D341Med (cell line): ENCODE measurements around the gene PPFIA2.

Experiments used
- DNase-seq: peaks from one replicate; pipeline ENCODE4 v3.0.0; 2012; ENCODE audit warnings: low spot score

PPFIA2 gene

DNA sequence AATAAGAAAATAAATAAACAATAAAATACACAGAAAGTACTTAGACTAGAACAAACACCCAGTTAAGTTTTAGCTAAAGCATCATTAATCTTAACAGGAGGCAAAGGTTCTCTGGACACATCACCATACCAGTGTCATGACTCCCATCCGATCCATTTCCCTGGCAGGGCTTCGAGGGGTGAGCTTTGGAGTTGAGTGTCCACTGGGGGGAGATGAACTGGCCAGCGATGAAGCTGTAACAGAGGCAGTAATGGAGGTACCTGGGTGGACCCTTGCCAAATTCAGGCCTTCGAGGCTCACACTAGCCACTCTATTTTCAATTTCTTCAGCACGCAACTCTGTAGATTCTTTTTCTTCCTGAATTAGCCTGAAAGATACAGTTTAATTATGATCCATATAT, 411.7 kb downstream of the PPFIA2 start:
- DNase-seq = no peak

DNA sequence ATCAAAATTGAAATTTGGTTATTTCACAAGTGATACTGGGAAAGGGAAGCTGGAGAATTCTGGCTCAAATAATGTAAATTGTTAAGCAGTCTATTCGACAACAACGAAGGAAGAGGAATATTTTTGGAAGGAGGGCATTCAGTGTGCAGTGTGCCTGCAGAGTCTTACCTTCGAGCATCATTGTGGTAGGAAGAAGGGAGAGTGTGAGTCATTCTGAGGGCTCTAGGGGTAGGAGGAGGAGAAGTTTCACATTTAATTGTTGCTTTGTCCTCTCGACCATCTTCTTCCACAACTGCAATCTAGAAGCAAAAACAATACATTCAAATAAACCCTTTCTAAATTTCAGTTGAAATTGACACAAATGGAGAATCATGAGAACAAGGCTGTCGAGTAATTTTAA, 418.2 kb downstream of the PPFIA2 start:
- no peak for DNase-seq

DNA sequence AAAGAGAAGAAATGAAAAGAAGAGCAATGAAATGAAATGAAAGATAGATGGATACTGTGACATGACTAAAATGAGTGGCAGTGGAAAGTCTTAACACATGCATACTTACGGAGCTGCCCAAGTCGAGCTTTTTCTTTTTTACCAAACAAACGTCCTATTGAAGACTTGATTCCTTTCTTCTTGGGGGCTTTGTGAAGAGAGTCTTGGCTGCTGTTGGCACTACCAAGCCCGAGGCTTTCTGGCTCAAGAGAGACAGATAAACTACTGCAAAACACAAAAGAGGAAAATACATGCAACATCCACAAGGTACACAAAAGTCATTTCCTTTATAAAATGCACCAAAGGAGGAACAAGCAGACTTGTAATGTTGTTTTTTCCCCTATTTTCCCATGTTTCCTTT, 420.1 kb downstream of the PPFIA2 start:
- no peak for DNase-seq

DNA sequence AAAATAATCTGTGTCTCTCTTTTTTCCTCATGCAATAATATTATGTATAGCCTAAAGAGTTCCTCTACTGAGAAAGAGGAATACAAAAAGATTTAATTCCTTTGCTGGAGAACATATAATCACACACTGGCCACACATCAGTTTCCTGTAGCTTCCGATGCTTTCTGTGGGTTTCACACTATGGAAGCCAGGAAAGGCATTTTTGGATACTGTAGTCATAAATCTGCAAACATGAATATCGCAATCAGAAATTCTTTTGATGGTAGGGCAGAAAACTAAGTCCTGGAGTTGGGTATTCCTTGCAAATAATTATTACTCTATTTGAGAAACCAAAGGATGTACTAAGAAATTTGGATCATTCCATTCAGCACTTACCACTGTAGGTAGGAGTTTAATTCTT, 421.3 kb downstream of the PPFIA2 start:
- DNase-seq = no peak

DNA sequence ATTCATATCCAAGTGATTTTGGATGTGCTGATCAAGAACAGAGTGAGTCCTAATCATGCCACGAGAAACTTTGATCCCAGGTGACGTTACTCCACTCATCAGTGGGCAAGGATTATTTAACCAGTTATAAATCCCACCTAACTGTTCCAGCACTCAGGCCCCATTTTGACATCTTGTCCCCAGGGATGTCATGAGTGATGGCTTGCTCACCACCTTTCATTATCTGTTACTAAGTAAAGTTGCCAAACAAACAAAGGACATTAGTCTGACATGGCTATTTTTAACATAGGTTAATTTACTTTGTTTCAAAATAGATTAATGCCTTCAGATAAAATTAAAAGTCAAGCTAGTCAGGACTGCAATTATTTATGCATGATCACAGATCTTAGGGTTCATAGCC, 425.3 kb downstream of the PPFIA2 start:
- no peak for DNase-seq

DNA sequence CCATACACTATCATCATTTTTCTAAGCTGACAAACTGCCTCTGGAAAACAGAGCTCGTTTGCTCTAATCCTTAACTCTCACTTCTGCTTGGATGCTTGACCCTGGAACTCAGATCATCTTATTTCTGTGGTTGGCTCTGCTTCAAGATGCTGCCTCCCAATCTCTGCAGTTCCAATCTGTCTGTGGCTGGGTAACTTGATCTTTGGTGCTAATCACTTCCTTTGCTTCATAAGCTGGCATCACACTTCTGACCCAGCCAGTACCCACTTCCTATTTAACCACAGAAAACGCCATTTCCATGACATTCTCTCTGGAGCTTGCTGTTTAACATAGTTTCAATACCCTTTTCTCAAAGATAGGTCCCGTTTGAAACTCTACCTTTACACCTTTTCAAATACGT, 427.1 kb downstream of the PPFIA2 start:
- DNase-seq = peak; percentile 8

DNA sequence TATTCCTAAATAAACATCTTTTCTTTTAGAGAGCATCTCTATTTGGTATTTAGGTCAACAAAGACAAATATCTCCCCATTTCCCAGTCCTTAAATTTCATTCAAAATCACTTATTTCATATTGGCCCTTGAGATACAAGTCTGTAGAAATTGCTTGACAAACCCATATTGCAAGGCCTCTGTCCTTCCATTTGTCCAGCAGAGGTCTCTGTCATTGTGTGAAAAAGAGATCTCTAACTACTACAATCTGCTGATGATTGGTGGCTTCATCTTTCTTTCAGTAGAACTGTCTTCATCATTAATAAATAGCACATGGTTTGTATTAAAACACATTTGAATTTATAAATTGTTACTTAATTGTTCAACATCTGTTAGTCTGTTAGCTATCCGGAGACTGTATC, 428.7 kb downstream of the PPFIA2 start:
- peak; percentile 12 for DNase-seq

DNA sequence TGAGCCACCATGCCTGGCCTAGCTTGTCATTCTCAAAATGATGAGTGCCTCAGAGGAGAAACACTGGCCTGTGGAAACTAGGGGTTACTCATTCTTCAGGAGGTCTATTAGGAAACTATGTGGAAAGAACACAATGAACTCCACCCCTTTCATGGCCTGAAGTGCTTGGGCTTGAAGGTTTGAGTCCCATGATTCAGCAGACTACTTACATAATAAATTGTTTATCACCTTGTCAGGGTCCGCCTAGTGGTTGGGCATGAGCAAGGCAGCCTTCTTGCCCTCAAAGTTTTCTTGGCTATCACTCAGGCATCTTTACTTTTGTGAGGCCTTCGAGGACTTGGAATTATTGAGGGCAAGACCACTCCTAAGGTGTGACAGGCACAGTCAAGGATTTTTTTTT, 430.1 kb downstream of the PPFIA2 start:
- peak; percentile 38 for DNase-seq

DNA sequence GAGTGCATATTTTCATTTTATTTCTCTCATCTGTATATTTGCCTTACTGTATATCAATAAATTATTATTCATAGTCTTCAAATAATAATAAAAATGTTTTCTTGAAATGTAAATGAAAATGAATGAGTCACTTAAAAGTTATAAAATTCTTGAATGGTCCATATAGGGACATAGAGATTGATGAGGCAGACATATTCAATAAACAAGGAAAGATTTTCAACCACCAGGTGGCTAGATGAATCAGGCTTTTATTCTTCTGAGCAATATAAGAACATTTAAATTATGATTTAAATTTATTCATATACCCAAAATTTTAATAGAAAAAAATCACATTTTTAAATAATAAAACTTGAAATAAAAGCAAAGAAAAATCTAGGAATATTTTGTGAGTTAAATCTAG, 431.7 kb downstream of the PPFIA2 start:
- DNase-seq = no peak

DNA sequence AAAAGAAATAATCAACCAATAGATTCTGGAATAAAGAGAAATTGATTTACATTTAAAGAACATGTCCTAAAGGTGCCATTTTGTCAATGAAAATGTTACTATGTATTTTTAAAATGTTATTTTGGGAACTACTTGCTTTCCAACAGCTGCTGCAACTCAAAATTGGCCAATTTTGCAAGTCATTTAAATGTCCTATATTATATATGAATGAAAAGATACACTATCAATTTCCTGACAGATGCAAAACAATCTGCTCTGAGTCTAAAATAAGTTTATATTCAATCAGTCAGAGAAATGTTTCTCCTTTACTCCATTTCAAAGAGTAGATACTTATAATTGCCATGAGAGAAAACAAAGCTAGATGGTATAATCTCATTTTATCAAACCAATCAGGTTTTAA, 434.1 kb downstream of the PPFIA2 start:
- no peak for DNase-seq

DNA sequence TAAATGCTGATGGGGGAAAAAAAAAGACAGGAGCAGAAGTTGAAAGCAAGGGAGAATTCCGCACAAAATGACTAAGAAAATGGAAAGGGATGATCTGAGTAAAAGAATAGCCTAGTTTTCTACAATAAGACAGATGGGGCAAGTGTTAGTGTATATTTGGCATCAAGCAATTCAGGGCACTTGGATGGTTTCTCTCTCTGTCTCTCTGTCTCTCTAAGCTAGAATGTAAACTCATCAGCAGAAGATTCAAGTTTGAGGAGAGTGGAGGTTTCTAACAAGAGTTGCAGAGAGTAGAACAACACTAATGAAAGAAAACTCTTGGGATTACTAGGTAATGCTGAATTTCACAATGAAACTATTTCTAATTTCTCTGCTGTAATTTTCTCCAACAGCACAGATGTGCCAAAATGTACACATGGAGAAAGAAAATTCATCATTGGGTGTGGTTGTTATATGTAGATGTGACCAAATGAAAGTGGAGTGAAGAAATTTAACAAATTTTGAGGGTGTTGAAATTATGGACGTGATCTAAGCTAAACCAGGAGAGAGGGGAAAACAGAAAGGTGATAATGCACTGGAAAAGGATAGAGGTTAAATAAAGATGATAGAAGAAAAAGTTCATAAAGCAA, 444.1 kb downstream of the PPFIA2 start:
- no peak for DNase-seq

DNA sequence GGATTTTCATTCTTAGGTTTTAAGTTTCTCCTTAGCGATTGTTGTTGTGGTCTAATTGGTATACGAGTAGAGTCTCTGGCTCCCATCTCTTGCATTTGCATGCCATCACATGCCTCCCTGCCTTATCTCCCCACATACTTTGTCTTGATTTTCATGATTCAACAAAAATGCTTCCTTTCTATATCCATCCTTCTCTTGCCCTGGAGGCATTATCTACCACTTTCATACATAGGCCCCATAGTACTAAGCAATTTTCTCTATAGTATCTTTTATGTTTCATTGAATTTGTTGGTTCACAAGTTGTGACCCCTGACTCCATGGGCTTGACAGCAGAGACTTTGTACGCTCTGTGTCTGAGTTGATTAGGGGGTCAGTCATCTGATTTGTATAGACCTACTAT, 455.2 kb downstream of the PPFIA2 start:
- DNase-seq = no peak

DNA sequence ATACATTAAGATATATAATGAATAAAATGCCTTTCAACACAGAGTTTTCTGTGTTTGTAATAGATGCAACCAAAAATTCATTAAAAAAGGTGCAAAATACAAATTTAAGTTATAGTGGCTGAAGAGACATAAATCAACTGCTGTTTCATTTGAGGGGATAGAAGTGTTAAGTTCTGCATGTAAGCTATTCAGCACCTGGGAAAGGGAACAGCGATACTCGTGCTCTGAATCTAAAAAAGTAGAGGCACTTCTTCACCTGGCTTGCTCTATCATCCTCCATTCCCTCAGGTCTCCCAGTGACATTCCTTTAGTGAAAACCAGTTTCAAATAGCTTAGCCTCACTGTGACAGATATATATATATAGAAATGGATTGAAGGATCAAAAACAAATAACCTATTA, 458.7 kb downstream of the PPFIA2 start:
- DNase-seq = no peak

DNA sequence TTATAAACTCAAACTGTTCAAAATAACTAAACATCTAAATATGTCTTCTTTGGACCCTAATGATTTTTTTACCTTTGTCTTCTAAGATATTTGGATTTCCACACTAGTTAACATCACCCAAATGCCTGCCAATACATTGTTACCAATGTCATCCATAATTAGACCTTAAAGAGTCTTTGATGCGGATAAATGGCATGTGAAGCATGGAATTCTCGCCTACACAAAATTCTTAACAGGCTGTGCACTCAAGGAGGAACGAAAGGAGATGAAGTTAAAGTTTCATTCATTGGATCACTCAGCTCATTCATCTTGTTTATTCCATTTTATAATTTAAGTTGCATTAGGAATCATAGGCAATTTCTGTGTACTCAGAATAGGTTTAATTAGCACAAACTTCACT, 461.5 kb downstream of the PPFIA2 start:
- no peak for DNase-seq

DNA sequence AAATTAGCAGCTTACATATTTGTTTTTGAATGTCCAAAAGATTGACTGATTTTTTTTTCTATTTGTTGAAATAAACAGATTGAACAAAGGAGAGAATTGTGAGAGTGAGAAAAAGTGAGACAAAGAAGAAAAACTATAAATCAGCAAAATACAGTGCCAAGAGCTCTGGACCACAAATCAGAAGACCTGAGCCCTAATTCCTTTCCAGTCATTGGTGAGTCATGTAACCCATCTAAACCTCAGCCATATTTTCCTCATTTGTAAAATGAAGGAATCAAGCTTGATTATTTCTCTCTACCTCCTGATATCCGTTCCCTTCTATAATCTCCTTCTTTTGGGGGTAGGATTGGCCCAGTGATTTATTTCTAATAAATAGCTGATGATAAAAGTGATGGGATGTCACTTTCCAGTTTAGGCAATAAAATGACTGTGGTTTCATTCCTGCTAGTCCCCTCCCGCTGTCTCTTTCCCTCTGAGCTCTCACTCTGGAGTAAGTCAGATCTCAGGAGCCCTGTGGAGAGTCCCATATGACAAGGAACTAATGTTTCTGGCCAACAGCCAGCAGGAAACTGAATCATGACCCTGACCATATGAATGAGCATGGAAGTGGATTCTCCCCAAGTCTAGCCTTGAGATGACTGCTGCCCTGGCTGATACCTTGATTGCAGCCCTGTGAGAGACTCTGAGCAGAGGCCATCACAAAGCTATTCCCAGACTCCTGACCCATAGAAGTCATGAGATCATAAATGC, 462.4 kb downstream of the PPFIA2 start:
- DNase-seq = no peak

DNA sequence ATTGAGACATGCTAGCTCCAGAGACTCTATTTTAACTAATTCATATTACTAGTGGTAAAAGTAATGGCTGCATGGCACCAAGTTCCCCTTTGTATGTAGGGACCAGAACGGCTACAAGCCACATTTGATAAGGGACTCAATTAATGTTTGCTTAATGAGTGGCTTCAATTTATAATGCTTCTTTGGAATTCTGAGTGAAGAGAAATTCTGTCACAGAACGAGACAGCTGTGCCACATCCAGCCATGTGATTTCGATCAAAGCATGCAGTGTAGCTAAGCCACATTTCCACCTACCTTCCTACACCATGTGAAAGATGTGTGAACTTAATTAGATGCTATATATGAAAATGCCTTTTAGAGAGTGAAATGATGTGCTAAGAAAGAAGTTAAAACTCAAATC, 463.9 kb downstream of the PPFIA2 start:
- no peak for DNase-seq

DNA sequence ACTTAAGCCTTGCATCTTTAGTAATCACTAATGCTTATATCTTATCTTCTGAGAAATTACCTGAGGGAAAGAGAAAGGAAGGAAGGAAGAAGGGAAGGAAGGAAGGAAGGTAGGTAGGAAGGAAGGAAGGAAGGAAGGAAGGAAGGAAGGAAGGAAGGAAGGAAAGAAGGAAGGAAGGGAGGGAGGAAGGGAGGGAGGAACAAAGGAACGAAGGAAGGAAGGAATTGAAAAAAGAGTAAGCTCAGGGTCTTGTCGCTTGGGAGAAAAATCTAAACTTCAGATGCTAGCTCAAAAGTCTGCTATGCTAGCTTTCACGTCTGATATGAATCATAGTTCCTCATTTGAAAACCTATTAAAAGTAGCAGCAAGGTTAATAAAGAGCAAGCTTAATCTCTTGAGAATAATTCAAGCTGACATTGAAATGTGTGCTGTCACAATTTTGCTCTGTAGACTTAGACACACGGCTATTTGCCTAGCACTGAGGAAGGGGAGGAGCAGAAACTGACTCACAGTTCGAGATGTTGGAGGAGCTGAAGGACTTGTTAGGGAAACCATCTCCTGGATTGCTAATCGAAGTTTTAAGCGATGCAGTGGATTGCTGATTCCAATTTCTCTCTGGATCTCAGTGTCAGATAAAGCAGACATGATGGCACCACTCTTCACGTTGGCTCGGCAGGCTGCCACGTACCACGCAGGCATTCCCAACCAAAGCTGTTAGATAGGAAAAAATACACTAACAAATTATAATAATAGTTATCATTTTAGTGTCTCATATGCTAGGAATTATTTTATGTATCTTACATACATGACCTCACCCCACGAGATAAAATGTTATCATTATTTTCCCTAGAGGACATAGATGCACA, 464.6 kb downstream of the PPFIA2 start:
- no peak for DNase-seq

DNA sequence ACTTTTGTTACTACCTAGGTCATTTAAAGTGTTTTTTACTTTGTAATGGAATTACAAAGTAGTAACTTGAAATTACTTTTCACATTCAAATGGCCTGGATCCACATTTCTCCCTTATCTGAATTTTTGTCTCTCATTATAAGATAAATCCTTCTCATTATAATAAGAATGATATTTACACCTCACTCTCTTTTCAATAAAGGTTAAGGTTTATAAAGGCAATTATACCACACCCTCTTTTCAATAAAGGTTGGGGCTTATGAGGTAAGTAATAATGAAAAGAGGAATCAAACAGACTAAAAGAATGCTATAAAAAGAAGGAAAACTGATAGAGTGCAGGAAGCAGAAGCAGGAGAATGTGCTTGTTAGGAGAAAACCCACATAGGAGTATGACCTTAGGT, 470.5 kb downstream of the PPFIA2 start:
- DNase-seq = no peak

DNA sequence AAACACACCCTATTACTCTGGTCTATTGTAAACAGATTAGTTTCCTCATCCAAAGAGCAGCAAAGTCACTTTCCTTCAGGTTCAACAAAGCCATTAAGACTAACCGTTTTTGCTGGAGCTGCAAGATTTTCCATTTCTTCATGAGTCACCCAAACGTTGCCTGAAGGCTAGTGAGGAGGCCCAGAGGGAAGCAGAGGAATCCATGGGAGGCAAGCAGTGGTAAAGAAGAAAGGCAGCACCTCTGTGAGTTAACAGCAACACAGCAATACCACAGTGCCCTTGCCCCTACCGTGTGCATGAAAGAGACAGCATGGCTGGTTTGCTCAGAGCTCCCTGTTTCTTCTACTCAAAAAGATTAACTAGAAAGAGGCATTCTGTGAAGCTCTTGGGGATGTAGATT, 475.0 kb downstream of the PPFIA2 start:
- DNase-seq = no peak

DNA sequence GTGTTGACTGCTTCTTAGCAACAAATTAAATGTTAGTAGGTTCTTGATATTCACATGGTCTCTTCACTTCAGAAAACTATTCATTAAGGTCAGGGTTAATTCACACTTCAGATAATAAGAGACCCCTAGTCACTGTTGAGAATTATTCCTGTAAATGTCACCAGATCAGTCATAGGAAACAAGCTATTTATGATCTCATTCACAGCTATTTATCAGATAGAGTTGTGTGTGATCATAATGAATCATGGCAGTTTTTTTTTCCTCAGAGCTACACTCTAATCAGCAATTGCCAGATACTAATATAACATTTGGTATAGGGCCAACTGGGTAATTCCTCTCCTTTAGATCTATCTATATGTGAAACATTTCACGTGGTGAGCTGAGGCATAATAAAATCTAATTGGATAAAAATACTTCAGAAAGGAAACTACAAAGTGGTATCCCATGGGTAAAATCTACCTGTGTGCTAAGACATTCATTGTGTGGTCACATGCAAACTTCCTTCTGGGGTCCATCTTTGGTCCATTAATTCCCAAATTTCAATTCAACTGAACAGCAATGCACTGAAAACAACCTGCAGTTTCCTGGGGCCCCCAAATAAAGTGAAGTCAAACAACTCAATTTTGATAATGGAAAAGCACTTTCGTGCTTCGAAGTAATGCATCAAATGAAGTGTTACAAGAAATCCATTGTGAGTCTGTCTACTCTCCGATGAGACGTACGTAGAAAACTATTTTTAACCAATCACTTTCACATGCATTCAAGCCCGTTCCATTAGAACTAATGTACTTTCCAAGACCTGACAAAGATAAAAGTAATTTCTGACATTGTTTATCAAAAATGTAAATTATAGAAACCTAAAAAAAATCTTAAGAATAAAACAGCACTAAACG, 484.3 kb downstream of the PPFIA2 start:
- no peak for DNase-seq

DNA sequence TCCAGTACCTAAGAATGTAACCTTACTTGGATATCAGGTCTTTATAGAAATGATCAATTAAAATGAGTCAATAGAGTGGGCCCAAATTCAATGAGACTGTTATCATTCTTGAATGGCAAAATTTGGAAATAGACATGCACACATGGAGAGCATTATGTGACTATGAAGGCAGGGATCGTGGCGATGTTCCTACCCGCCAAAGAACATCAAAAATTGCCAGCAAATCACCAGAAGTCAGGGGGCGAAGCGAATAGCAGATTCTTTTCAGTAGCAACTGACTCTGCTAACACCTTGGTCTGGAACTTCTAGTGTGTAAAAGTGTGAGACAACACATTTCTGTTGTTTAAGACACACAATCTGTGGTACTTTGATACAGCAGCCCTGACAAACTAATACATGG, 488.8 kb downstream of the PPFIA2 start:
- no peak for DNase-seq

DNA sequence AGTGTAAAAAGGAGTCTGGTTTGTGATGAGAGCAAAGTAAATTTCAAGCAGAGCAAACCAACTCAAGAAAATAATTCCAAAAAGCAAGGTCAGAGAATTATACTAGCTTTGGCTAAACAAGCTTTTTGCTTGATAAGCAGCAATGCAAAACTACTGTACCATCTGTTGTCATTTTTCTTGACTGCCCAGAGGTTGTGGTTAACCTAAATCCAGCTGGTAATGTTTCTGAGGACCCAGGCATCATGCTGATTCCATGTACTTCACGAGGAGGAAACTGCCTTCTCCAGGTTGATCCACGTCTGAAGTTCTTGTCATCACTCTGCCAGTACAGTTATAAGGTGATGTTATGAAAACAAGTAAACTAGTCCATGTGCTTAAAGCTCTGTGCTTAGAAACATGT, 496.1 kb downstream of the PPFIA2 start:
- DNase-seq = no peak
